Smooth muscle cell (in vitro differentiated cells): ENCODE data around the gene ZNF208. TPM values are rescaled to one million over a fixed set of nuclear protein-coding genes. Genes with fewer than 3 reads are reported as not detected.

Experiments
- DNase-seq: peaks from one replicate; lab custom pipeline; 2025; ENCODE audit not compliant: unreplicated experiment; lab: John Stamatoyannopoulos, UW
- H2AFZ ChIP-seq: fragments of 200-600 bp; sonication (generic); 2 replicates; pipeline ENCODE4 v1.6.0; 2016; ENCODE audit warnings: antibody characterized with exemption, low read depth, mild to moderate bottlenecking
- H3F3A ChIP-seq: fragments of 200-600 bp; sonication (generic); 2 replicates; pipeline ENCODE4 v1.6.0; 2017; ENCODE audit warnings: antibody characterized with exemption, low read depth
- H3K27ac ChIP-seq: fragments of 200-600 bp; sonication (generic); 2 replicates; pipeline ENCODE4 v1.5.1; 2016; ENCODE audit warnings: low read depth, mild to moderate bottlenecking
- H3K27me3 ChIP-seq: fragments of 200-600 bp; sonication (generic); 2 replicates; pipeline ENCODE4 v1.6.1; 2016; ENCODE audit warnings: low read depth, mild to moderate bottlenecking
- H3K36me3 ChIP-seq: fragments of 200-600 bp; sonication (generic); 2 replicates; pipeline ENCODE4 v1.5.1; 2016; ENCODE audit warnings: low read depth
- H3K4me1 ChIP-seq: fragments of 200-600 bp; sonication (generic); 2 replicates; pipeline ENCODE4 v1.5.1; 2016; ENCODE audit warnings: low read depth
- H3K4me2 ChIP-seq: fragments of 200-600 bp; sonication (generic); 2 replicates; pipeline ENCODE4 v1.6.0; 2016; ENCODE audit warnings: mild to moderate bottlenecking
- H3K4me3 ChIP-seq: fragments of 200-600 bp; sonication (generic); 2 replicates; pipeline ENCODE4 v1.5.1; 2016; ENCODE audit warnings: mild to moderate bottlenecking
- H3K79me2 ChIP-seq: fragments of 200-600 bp; sonication (generic); 2 replicates; pipeline ENCODE4 v1.6.0; 2016; ENCODE audit warnings: low read depth, mild to moderate bottlenecking
- H3K9ac ChIP-seq: fragments of 200-600 bp; sonication (generic); 2 replicates; pipeline ENCODE4 v1.6.0; 2016; ENCODE audit warnings: low read depth
- H3K9me3 ChIP-seq: fragments of 200-600 bp; sonication (generic); replicated peaks from 2 replicates; pipeline ENCODE4 v1.5.1; 2016; ENCODE audit warnings: low read depth
- H4K20me1 ChIP-seq: fragments of 200-600 bp; sonication (generic); 2 replicates; pipeline ENCODE4 v1.6.0; 2016; ENCODE audit warnings: low read depth
- CTCF ChIP-seq: fragments of 200-600 bp; sonication (generic); IDR thresholded peaks from 2 replicates; pipeline ENCODE4 v1.5.1; 2017; ENCODE audit warnings: borderline replicate concordance, mild to moderate bottlenecking, antibody characterized with exemption; ENCODE audit not compliant: insufficient read depth, poor library complexity, severe bottlenecking
- WGBS: methylation state at CpG from one replicate; pipeline ENCODE4 v1.1.7; 2016; ENCODE audit warnings: low lambda C conversion rate; 5-methylcytosine and 5-hydroxymethylcytosine counted together
- polyA plus RNA-seq: library from polyadenylated mRNA; unstranded; fragments of >200 nt; fragmentation: Nextera tagmentation; extraction: Ambion mirVana; gene quantifications from 2 replicates; pipeline ENCODE4 v1.2.1, GENCODE V29; 2016
- total RNA-seq: library from RNA; depleted of rRNA; stranded (reverse); fragments of >200 nt; gene quantifications from 2 replicates; pipeline ENCODE4 v1.2.3, GENCODE V29; 2014

The ZNF208 gene
- total and polyA plus RNA-seq, 2 experiments from 2014 or later = not detected

GRCh38 chr19:21934131-21934530, 76.6 kb downstream of the ZNF208 start:
- TF ChIP-seq CTCF = no peak
- Histone ChIP-seq H3K4me1 (no peaks in the 10 kb centered on the region), H3K27me3 (no peaks in the 10 kb centered on the region), H3K27ac (no peak overlapping the region), H3K36me3 (no peaks in the 10 kb centered on the region), H3K4me2 (no peak overlapping the region), H3K9me3 (peaks cover 10% of the 10 kb centered on the region), H3K79me2 (no peaks in the 10 kb centered on the region), H3K9ac (no peak overlapping the region), H2AFZ (no peak overlapping the region), H3F3A (no peaks in the 10 kb centered on the region), H4K20me1 (no peaks in the 10 kb centered on the region), H3K4me3 (no peak overlapping the region)
- DNase-seq = no peak
- 88% methylated on average over 5 of the region's 5 CpGs for WGBS

- no peaks in the 10 kb centered on the region for H3F3A ChIP-seq
- no peaks in the 10 kb centered on the region for H3K4me1 ChIP-seq
- H3K27ac ChIP-seq = no peak overlapping the region
- no peak for TF ChIP-seq CTCF
- peaks cover 5% of the 10 kb centered on the region for H3K9me3 ChIP-seq
- H3K9ac ChIP-seq = no peak overlapping the region
- H3K27me3 ChIP-seq = no peaks in the 10 kb centered on the region
- H2AFZ ChIP-seq = no peak overlapping the region
- DNase-seq = no peak
- no peak overlapping the region for H3K4me2 ChIP-seq
- no peaks in the 10 kb centered on the region for H3K79me2 ChIP-seq
- no peak overlapping the region for H3K4me3 ChIP-seq
- WGBS = 11% methylated on average over 2 of the region's 2 CpGs
- no peaks in the 10 kb centered on the region for H3K36me3 ChIP-seq
- no peaks in the 10 kb centered on the region for H4K20me1 ChIP-seq
These were observed 88.5 kb downstream of the ZNF208 start for GRCh38 chr19:21922276-21922675.

GRCh38 chr19:21921691-21922180, 89.0 kb downstream of the ZNF208 start:
- Histone ChIP-seq H3K27me3 (no peaks in the 10 kb centered on the region), H3F3A (no peaks in the 10 kb centered on the region), H3K79me2 (no peaks in the 10 kb centered on the region), H2AFZ (no peak overlapping the region), H3K9ac (no peak overlapping the region), H3K4me2 (no peak overlapping the region), H4K20me1 (no peaks in the 10 kb centered on the region), H3K27ac (no peak overlapping the region), H3K4me1 (no peaks in the 10 kb centered on the region), H3K9me3 (peaks cover 5% of the 10 kb centered on the region), H3K36me3 (no peaks in the 10 kb centered on the region), H3K4me3 (no peak overlapping the region)
- no peak for TF ChIP-seq CTCF
- no peak for DNase-seq
- WGBS = 59% methylated on average over 3 of the region's 3 CpGs

- no peaks in the 10 kb centered on the region for H3K4me1 ChIP-seq
- no peak for DNase-seq
- no peaks in the 10 kb centered on the region for H3F3A ChIP-seq
- H3K4me3 ChIP-seq = no peak overlapping the region
- H3K36me3 ChIP-seq = no peaks in the 10 kb centered on the region
- no peak overlapping the region for H3K9ac ChIP-seq
- no peak overlapping the region for H3K4me2 ChIP-seq
- 21% methylated on average over 3 of the region's 3 CpGs for WGBS
- H4K20me1 ChIP-seq = no peaks in the 10 kb centered on the region
- no peak for TF ChIP-seq CTCF
- H3K27ac ChIP-seq = no peak overlapping the region
- no peaks in the 10 kb centered on the region for H3K27me3 ChIP-seq
- no peak overlapping the region for H2AFZ ChIP-seq
- H3K9me3 ChIP-seq = no peaks in the 10 kb centered on the region
- no peaks in the 10 kb centered on the region for H3K79me2 ChIP-seq
These were observed 95.3 kb downstream of the ZNF208 start for GRCh38 chr19:21915411-21915810.
